Stimulated activated CD4-positive, alpha-beta T cell treated with anti-CD3 and anti-CD28 coated beads, TNF-alpha, amount 100 ng/mL, for 1 hour (primary cell): ENCODE results near the gene ZNF398.
"Not testable (repeated sequence)": the region's sequence is repeated elsewhere in the genome, so short reads cannot be mapped to it uniquely, and the experiment has no call there.

Source experiments
- DNase-seq, 3 donors: peaks; one replicate each; pipeline ENCODE4 v3.0.0-alpha.2; 2020; ENCODE audit warnings: low read depth in 3 of 3, low spot score in 1 of 3

ZNF398 gene

DNA sequence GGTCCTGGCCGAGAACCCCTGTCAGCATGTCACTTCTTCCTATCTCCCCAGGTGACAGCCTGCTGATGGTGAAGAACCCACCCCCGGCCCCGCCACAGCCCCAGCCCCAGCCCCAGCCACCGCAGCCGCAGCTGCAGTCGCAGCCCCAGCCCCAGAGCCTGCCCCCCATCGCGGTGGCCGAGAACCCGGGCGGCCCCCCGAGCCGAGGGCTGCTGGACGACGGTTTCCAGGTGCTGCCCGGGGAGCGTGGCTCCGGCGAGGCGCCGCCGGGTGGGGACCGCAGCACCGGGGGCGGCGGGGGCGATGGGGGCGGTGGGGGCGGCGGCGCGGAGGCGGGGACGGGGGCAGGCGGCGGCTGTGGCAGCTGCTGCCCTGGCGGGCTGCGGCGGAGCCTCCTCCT lies 76.5 kb downstream of the ZNF398 start:
- DNase-seq, result no peak

- no peak for DNase-seq
Observed at GRCh38 chr7:149224352-149224751, 77.1 kb downstream of the ZNF398 start.

DNA sequence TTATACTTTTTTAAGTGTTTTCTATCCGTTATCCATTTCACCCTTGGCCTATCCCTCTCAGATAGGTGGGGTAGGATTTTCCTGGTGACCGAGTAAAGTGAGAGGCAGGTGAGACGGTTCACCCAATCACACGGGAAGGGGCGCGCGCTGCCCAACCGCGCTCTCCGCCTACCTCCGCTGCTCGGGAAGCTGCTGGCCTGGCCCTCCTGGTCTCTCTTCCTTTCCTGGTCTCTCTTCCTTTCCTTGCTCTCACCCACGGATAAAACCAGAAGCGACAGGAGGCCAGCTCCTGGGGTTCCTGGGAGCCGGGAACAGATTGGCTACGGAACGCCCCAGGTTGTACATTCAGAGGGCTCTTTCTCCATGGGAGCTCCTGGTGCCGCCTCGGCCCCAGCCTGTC lies 77.9 kb downstream of the ZNF398 start:
- DNase-seq, result no peak

- DNase-seq, result no peak
Observed at GRCh38 chr7:149225656-149226055, 78.4 kb downstream of the ZNF398 start.

GRCh38 chr7:149226366-149226765 lies 79.1 kb downstream of the ZNF398 start:
- not testable (repeated sequence) for DNase-seq

DNA sequence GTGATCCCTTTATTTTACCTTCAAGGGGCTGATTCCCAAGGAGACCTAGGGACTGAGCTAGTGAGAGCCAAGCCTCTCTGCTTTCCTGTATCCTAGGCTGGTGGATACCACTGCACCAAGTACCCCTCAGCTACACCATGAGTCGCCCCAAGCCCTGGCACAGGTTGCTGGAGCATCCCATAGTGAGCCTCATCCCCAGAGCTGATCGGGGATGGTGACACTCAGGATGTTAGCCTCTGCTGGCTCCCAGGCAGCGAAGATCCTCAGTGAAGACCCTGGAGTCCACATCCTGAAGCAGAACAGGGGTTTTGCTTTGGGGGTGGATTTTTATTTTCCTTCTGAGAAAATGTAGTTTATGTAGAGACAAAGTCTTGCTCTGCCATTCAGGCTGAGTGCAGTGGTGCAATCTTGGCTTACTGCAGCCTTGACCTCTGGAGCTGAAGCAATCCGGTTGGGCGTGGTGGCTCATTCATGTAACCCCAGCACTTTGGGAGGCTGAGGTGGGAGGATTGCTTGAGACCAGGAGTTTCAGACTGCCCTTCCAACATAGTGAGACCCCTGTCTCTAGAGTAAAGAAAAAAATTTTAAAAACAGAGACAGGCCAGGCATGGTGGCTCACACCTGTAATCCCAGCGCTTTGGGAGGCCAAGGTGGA lies 79.7 kb downstream of the ZNF398 start:
- no peak for DNase-seq

DNA sequence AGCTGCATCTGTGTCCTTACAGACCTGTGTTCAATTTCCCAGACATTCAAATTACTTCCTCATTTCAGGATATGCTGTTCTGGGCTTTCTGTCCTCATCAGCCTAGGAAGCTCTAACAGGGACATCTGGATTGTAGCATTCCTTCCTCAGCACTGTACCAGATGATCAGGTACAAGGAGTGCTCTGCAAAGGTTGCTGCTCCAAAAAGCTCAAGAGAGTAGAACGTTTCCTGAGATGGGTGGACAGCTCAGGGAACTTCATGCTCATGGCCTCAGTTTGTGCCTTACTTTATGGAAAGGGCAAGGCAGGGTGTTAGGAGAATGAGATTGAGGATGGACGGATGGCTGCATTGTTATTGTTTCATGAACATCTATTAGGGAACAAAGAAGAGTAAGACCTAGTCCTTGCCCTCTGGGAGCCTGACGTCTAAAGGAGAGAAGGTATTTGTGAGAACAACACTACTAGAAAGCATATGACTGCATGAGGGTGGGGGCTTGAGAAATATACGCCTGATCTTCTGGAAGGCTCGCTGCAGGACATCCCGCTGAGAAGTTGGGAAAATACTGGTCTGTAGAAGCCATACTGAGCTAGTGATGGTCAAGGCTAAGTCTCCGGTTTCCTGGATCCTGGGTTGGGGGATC lies 81.7 kb downstream of the ZNF398 start:
- DNase-seq, result no peak

GRCh38 chr7:149229526-149229925 lies 82.3 kb downstream of the ZNF398 start:
- no peak for DNase-seq

DNA sequence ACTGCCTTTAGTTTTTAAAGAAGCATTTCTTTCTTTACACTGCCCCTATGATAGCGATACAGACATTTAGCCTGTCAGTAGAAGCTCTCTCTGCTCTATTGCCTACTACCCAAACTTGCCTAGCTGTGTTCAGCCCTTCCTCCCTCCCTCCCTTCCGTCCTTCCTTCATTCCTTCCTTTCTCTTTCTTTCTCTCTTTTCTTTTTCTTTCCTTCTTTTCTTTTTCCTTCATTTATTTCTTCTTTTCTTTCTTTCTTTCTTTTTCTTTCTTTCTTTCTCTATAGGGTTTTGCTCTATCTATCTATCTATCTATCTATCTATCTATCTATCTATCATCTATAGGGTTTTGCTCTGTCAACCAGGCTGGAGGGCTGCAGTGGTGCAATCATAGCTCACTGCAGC lies 85.1 kb downstream of the ZNF398 start:
- no peak for DNase-seq
